HG02610 (cell line): ENCODE measurements around the gene MIOX.

Source experiments
- ATAC-seq: cut with Tn5 transposase; IDR thresholded peaks from one replicate; pipeline ENCODE4 v1.9.1; 2021; ENCODE audit warnings: mild to moderate bottlenecking, moderate library complexity; ENCODE audit not compliant: unreplicated experiment

MIOX gene

GRCh38 chr22:50488886-50489285 is 2.2 kb downstream of the MIOX start:
- no peak for ATAC-seq

DNA sequence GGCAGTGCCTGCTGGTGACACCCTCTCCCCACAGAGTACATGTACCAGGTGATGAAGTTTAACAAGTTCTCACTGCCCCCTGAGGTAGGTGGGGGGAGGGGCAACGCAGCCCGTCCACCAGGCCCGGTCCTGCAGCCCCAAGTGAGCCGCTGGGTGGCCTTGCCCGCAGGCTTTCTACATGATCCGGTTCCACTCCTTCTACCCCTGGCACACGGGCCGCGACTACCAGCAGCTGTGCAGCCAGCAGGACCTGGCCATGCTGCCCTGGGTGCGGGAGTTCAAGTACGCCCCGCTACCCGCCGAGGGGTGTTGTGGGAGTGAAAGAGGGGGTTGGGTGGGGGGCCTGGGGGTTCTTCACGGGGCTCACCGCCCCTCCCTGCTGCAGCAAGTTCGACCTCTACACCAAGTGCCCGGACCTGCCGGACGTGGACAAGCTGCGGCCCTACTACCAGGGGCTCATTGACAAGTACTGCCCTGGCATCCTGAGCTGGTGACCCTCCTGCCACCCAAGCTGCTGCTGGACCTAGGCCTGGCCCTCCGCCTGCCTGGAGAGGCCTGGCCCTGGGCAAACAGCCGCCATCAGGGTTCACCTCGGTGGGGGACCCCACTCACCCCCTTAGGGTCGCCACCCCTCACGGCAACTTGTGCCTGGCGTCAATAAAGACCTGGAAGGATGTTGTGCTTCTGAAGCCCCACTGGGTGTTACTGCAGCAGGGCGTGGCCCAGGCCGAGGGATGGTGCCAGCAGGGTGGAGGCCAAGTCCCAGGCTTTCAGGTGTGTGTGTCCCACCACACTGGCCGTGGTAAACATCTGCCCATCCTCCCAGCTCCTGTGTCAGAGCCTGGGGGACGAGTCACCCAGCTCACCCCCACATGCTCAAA is 2.9 kb downstream of the MIOX start:
- no peak for ATAC-seq

GRCh38 chr22:50490531-50491308 is 4.1 kb downstream of the MIOX start:
- ATAC-seq = no peak

DNA sequence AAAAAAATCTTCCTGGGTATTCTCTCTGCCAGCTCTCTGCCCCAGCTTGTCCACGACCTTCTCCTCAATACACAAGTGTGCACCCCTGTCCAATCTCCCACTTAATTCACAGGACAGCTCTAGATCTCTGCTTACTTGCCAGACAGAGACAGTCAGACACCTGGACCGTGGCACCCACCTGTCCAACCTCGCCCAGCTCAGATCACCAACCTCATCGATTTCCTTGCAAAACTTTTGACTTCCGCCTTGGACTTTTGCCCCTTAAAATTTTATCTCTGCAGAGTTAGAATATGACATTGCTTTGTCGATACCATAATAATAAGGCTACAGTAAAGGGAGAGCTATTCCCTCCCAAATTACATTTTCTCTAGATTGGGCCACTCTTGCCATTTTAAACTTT is 10.4 kb downstream of the MIOX start:
- ATAC-seq = no peak

DNA sequence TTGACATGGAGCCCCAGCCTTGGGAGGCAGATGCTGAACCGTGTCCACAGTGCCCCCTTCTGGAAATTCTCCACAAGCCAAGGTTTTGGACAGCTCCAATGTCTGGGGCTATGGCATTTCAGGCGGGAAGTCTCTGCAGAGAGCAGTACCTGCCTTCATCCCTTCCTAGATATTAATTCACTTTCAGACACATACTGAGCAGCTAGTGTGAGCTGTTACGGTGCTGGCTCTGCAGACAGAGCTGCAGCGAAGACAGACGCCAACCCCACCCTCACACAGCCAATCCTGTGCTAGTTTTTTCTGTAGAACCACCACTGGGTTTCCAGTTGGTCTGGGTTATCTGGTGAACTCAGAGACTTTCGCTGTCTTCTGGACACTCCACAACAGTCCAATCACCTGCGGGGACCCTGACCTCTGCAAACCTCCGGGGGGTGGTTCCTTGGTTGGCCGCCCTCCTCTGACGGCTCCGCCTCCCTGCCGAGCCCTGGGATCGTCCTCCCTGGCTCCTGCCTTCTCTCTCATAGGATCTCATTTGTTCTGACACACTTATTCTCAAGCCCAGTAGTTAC is 11.7 kb downstream of the MIOX start:
- ATAC-seq = no peak

DNA sequence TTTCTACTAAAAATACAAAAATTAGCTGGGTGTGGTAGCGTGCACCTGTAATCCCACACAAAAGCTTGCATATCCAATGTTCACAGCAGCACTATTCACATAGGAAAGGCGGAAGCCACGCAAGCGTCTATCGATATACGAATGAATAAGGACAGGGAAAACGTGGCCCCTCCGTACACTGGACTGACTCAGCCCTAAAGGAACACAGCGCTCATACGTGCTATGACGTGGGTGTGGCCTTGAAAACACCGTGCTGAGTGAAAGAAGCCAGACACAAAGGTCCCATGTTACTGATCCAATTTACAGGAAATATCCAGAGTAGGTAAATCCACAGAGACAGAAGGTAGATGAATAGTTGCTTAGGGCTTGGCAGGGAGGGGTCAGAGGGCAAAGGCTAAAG is 13.8 kb downstream of the MIOX start:
- no peak for ATAC-seq

GRCh38 chr22:50502096-50502495 is 15.4 kb downstream of the MIOX start:
- ATAC-seq = no peak

- no peak for ATAC-seq
These were observed 16.2 kb downstream of the MIOX start for GRCh38 chr22:50502628-50503474.

GRCh38 chr22:50503475-50504145 is 17.0 kb downstream of the MIOX start:
- no peak for ATAC-seq

- no peak for ATAC-seq
These were observed 17.9 kb downstream of the MIOX start for GRCh38 chr22:50504369-50505211.

- no peak for ATAC-seq
These were observed 18.7 kb downstream of the MIOX start for GRCh38 chr22:50505276-50505775.

DNA sequence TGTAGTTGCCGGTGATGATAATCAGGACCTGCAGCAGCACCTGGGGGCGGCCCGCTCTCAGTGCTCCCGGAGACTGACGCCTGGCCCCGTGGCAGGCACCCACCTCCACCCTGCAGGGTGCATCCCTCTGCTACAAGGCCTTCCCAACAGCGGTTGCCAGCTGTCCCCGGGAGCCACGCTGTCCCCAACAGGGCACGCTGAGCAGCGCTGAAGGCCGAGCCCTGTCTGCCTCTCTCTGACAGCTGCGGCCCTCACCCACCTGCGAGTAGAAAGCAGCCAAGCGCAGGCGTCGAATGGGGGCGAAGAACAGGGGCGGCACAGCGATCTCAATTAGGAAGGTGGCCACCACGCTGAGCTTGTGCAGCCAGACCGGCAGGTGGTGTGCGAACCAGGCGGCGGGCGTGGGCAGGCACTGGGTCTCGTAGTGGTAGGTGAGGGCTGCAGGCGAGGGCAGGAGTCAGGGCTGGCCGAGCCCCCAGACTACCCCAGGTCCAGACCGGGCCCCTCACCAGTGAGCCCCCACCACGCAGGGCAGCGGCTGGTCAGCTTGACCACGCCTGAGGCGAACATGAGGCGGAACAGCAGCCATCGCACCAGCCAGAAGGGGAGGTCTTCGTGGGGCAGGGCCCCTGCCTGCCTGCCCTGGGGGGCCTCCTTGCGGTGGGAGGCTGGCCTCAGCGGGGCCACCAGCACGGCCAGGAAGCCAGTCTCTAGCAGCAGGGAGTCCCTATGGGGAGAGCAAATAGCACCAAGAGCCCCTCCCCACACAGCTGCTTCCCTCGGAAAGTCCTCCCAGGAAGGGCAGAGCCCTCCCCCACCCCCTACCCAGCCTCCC is 19.3 kb downstream of the MIOX start:
- no peak for ATAC-seq

DNA sequence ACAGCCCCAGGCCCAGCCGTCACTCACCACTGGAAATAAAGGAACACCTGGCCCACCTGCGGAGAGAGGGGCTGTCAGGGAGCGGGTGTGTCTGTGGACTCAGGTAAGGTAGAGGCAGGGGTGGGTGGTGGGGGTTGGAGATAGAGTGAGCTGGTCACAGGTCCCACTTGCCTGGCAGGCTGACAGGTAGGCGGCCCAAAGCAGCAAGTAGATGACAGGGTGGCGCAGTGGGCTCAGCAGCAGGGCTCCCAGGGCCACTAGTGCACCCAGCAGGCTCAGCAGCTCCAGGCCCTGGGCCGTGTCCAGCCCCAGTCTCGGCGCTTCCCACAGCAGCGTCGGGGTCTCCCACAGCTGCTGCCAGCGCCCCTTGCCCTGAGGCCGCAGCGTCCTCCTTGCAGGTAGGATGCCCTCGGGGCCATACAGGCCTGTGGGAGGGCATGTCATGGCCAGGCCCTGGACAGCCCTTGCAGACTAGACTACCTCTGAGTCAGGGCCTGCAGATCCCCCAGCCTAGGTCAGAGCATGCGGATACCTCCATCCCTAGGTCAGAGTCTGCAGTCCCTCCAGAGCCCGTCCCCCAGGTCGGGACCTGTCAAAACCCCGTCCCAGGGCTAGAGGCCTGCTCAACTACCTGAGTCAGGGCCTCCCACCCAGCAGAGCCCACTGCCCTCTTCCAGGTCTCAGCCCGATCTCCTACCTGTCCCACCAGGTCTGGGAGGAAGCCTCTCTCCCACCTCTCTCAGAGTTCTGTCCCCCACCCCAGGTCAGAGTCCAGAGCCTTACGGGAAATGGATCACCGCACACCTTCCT is 20.2 kb downstream of the MIOX start:
- no peak for ATAC-seq

DNA sequence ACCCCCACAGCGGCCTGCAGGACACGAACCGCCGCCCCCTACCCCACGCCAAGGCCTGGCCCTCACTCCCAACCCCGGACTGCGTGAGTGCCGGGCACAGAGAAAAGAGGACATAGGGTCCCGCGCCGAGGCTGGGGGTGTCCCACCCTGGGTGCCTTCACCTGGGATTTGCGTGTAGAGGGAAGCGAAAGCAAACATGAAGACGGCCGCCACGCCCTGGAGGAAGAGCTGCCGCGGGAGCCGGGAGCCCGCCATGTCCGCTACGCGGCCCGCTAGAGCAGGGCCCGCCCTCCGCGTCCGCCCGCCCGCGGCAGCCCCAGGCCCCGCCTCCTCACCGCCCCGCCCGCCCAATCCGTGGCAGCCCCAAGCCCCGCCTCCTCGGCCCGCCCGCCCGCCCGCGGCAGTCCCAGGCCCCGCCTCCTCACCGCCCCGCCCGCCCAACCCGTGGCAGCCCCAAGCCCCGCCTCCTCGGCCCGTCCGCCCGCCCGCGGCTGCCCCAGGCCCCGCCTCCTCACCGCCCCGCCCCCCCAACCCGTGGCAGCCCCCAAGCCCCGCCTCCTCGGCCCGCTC is 20.8 kb downstream of the MIOX start, which contains the start of gene LMF2:
LMF2 (minus strand) TSS at position 282 of the 570 bp plus-strand sequence; CDS start at position 255, 27 bp downstream.
- peak; percentile 65 for ATAC-seq

DNA sequence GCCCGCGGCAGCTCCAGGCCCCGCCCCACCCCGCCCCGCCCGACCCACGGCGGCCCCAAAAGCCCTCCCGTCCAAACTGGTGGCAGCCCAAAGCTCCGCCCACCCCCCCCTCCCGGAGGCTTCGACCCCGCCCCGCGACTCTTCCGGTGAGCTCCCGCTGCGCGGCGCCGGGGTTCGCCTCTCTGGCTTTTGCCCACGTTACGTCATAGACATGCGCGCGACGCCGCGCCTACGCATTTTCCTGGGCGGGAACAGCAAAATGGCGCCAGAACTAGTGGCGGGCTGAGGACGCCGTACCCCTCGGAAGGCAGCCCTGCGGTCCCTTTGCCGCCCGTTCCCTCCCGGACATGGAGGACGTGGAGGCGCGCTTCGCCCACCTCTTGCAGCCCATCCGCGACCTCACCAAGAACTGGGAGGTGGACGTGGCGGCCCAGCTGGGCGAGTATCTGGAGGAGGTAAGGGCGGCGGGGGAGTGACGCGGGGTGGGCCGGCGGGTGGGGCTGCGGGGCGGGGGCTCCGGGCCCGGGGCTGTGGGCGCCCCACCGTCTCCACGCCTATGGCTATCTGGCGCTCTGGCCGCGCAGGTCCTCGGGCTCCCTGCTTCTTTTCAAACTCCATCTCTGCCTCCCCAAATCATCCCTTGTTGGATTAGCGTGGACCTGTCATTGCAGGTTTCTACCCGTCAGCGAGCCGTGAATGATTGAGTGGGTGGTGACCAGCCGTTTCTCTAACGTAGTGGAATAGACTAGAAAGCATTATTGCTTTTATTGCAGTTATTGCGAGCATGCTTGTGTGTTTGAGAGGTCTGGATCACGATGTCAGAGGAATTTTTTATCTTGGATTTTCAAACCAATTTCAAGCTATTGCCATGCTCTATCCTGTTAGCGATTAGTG is 21.6 kb downstream of the MIOX start, which contains the start of gene NCAPH2:
NCAPH2 (plus strand) TSS at position 234 of the 894 bp plus-strand sequence; CDS start at position 348, 114 bp downstream.
- peak; percentile 63 for ATAC-seq

DNA sequence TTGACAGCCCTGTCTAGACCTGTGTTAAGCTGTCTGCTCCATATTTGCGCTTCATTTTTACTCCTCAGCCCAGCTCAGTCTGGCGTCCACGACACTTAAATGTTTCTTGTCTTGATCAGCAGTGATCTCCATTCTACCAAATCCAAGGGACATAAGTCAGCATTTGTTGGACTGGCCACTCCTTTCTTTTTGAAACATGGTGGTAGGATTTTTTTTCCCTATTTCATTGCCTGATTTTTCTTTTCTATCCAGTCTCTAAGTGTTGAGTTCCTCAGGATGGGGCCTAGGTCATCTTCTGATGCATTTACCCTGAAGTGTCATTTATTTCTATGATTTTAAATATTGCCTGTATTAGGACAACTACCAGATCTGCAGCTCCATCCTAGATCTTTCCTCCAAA is 22.2 kb downstream of the MIOX start:
- no peak for ATAC-seq
